ENCODE data around the gene SULT1A2.
"Not testable (repeated sequence)": the region's sequence is repeated elsewhere in the genome, so short reads cannot be mapped to it uniquely, and the experiment has no call there.

Gene SULT1A2
- total RNA-seq, result 0 to 0.24 reads per million in 2 donors

GRCh38 chr16:28596840-28597691 lies at the start of gene SULT1A2:
TSS of gene SULT1A2 (minus strand) at chr16:28597050. CDS start at chr16:28595930, 1,120 bp downstream.
- DNase-seq, result no peak

- DNase-seq, result not testable (repeated sequence)
Observed at GRCh38 chr16:28639959-28640358, 43.1 kb upstream of the SULT1A2 start.

- DNase-seq, result not testable (repeated sequence)
Observed at GRCh38 chr16:28638359-28638758, 41.5 kb upstream of the SULT1A2 start.

GRCh38 chr16:28637765-28638164 lies 40.9 kb upstream of the SULT1A2 start, which contains the start of gene NPIPB8:
TSS of gene NPIPB8 (plus strand) at chr16:28638065. CDS start at chr16:28638361, 296 bp downstream.
- DNase-seq, result not testable (repeated sequence)

- DNase-seq, result not testable (repeated sequence)
Observed at GRCh38 chr16:28636093-28636823, 39.4 kb upstream of the SULT1A2 start.

DNA sequence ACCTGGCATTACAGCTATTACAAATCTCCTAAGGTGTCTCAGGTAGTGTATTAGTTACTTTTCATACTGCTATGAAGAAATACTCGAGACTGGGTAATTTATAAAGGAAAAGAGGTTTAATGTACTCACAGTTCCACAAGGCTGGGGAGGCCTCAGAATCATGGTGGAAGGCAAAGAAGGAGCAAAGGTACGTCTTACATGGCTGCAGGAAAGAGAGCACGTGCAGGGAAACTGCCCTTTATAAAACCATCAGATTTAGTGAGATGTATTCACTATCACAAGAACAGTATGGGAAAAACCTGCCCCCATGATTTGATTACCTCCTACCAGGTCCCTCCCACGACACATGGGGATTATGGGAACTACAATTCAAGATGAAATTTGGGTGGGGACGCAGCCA lies 34.1 kb upstream of the SULT1A2 start:
- not testable (repeated sequence) for DNase-seq

GRCh38 chr16:28623172-28623711 lies 26.4 kb upstream of the SULT1A2 start:
- DNase-seq, result peak; percentile 46

DNA sequence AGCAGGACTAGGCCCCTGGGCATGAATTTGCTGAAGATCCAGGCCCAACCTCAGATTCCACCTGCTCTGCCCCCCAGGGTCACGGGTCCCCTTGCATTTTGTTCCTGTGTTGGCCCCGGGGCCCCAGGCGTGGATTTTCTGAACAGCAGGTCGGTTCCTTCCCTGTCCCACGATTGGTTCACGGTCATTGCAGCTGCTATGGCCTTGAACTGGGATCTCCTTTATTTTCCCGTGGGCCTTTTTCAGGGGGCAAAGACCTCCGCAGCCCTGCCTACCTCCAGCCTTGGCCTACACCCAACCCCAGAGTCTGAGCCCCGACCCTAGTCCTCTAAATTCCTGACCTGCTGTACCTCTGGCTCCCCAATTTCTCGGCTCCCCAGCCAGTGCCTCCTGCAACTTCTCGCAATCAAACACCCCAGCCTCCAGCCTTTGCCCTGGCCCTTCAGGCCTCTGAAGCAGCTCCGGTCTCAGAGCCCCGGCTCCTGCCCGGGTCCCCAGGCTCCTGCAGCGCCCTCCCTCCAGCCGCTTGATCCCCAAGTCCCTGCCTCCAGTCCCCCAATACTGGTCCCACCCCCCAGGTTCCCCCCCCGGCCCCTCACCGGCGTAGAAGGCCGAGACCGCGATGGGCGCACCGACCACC lies 25.8 kb upstream of the SULT1A2 start:
- not testable (repeated sequence) for DNase-seq

DNA sequence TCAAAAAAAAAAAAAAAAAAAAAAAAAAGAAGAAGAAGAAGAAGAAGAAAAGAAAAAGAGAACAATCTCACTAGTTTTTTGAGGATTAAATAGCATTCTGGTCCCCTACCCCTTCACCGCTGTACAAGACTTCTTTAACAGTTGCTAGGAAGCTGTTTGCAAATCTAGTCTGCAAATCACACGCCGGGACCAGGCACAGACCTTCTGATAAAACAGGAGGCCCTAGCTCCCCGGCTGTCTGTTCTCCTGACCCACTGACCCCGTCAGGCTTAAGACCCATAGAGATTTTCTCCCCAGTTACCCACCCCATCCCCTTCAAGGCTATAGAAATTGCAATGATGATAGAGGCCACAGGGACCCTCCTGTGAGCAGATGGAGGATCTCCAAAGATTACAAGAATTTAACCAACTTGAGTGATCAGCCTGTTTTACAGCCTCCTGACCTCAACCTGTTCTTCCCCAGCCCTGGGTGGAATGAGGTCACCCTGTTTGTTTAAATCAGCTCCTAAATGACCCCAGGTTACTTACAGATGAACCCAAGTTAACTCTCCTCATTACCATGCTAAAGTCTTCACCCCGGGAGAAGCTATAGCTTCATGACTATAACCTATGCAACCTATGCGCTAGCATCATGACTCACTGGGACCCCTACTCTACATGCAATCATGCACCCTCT lies 24.8 kb upstream of the SULT1A2 start:
- DNase-seq, result no peak

DNA sequence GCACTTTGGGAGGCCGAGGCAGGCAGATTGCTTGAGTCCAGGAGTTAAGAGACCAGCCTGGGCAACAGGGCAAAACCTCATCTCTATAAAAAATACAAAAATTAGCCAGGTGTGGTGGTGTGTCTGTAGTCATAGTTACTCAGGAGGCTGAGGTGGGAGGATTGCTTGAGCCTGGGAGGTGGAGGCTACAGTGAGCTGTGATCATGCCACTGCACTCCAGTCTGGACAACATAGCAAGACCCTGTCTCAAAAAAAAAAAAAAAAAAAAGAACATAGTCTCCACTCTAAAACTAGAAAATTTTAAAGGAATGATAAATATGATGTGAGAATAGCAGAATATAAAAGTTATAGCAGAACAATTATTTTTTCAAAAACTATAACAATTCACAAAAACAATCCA lies 23.5 kb upstream of the SULT1A2 start:
- DNase-seq, result not testable (repeated sequence)

GRCh38 chr16:28617874-28618273 lies 21.0 kb upstream of the SULT1A2 start:
- no peak for DNase-seq

GRCh38 chr16:28616636-28617035 lies 19.8 kb upstream of the SULT1A2 start:
- no peak for DNase-seq

GRCh38 chr16:28616224-28616577 lies 19.4 kb upstream of the SULT1A2 start:
- not testable (repeated sequence) for DNase-seq

DNA sequence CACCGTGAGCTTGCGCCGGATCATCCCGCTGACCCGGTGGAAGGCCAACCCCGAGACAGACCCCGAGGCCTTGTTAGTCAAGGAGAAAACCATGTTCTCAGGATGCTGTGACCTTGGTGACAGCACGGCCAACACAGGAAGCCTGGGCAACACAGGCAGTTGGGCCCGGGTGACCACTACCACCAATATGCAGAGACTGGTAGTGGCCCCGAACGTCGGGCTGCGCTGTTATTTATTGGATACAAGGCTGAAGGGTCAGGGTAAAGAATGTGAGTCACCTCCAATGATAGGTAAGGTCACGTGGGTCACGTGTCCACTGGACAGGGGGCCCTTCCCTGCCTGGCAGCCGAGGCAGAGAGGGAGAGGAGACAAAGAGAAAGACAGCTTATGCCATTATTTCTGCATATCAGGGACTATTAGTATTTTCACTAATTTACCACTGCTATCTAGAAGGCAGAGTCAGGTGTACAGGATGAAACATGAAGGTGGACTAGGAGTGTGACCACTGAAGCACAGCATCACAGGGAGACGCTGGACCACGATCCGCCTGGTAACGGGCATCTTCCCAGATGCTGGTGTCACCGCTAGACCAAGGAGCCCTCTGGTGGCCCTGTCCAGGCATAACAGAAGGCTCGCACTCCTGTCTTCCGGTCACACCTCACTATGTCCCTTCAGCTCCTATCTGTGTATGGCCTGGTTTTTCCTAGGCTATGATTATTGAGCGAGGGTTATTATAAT lies 18.8 kb upstream of the SULT1A2 start:
- DNase-seq, result not testable (repeated sequence)

GRCh38 chr16:28614561-28614960 lies 17.7 kb upstream of the SULT1A2 start:
- DNase-seq, result not testable (repeated sequence)

DNA sequence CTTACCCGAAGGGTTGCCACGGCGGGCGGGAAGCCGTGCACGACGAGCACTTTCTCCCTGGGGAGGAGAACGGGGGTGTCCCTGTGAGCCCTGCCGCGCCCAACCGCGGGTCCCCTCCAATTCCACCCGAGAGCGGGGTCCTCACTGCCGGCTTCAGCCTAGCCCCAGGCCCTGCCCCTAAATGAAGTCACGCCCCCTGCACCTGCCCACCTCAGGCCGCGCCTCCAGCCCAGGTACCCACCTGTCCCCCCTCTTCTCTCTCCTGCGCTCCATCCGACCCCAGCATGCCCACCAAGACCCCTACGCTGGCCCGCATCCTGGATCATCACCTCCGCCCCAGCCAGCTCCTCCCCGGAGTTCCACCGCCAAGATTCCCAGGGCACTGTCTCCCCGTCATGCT lies 17.1 kb upstream of the SULT1A2 start:
- DNase-seq, result not testable (repeated sequence)

DNA sequence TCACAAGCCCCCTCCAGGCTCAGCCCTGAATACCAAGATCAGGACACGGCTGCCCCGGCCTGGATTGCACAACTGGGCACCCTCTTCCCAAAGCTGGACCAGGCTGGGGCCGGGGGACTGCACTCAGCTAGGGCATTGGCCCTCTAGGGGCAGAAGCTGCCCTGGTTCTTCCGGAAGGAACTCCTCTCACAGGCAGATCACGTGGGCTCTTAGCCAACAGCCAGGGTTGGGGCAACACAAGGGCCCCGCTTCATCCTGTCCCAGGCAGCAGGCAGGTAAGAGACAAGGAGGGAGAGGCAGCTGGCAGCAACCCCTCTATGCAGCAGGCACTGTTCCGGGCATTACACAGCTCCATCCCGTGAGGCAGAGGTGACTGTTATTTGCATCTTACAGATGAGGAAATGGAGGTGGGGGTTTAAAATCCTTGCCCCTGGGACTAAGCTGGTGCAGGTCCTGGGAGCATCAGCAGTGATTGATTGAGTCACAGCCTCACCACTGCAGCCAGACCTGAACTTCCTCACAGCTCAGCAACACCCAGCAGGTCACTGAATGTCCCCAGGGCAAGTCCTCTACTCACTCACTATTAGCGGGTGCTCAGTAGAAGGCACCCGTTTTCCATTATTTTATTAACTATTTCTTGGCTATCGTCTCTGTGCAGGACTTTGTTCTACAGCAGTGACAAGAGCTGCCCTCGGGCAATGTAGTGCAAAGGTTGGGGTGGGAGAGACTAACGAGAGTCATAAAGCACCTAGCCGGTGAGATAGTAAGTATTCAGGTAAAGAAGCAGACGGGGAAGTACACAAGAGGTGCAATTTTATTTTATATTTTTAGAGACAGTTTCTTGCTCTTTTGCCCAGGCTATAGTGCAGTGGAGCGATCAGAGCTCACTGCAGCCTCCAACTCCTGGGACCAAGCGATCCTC lies 15.8 kb upstream of the SULT1A2 start:
- DNase-seq, result not testable (repeated sequence)

DNA sequence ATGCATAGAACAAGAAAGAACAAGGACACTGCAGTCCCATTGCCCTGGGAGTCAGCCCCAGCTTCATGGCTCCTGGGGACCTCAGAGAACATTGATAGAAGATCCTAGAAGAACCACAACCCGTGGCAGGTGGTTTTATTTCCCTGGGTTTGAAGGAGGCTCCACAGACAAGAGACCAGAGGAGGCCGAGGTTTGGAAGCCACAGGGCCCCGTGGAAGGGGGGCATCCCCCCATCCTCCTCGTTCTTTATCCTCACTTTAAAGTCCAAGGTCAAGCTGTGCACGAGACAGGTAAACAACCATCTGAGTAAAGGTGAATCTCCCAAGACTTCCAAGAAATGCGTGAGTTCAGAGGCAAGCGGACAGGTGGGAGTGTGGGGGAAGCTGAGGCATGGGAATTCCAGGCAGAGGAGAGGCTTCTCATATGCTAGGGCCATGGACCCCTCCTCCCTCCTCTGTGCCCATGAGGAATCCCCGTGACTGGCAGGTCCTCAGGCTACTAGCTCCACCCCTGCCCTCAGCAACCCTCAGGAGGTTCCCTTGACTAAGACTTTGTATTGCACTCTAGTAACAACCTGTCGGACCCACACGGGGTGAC lies 13.8 kb upstream of the SULT1A2 start:
- no peak for DNase-seq

DNA sequence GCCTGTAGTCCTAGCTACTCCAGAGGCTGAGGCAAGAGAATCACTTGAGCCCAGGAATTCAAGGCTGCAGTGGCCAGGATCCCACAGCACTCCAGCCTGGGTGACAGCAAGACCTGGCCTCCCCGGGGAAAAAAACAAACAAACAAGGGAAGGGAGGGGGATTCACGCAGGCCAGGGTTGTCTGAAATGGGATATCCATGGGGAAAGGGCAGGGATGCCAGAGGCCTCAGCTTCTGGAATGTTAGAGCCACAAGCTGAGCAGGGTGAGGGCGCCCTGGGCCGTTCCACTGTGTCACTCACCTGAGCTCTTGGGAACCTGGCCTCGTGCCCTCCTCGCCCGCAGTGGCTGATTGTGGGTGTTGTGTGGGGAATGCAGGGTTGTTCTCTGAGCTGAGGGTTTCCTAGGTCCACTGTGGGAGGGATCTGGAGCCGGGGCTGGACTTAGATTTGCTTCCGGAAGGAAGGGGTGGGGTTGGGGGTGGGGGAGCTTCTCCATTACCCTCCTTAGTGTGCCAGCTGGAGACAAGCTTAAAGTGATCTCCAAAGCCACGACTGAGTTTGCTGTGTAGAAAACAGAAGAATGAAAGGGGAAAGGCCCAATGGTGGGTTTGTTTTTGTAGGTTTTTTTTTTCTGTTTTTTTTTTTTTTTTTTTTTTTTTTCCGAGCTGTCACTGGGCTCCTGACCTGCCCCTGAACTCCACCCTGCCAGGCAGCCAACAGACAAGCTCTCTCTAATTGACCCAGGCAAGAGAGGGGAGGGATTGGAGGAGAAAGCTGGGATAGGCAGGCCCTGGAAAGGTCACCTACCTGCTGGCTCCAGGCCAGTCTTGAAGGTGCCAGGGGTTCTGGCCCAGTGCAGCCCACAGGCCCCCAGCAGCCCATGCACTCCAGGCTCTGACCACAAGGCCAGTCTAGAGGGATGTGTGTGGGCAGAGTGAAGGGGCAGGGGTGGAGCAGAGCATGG lies 13.1 kb upstream of the SULT1A2 start, which contains the start of gene SULT1A1:
Gene SULT1A1 (minus strand): TSS at position 414 of the 964 bp plus-strand sequence. CDS start 1,189 bp downstream, outside the sequence.
- DNase-seq, result no peak

All from T-helper 9 cell (primary cell).